Smooth muscle cell (in vitro differentiated cells): ENCODE data around the gene GBX1. TPM values are rescaled to one million over a fixed set of nuclear protein-coding genes. Genes with fewer than 3 reads are reported as not detected.

Experiments
- DNase-seq: peaks from one replicate; lab custom pipeline; 2025; ENCODE audit not compliant: unreplicated experiment; lab: John Stamatoyannopoulos, UW
- H2AFZ ChIP-seq: fragments of 200-600 bp; sonication (generic); 2 replicates; pipeline ENCODE4 v1.6.0; 2016; ENCODE audit warnings: antibody characterized with exemption, low read depth, mild to moderate bottlenecking
- H3F3A ChIP-seq: fragments of 200-600 bp; sonication (generic); 2 replicates; pipeline ENCODE4 v1.6.0; 2017; ENCODE audit warnings: antibody characterized with exemption, low read depth
- H3K27ac ChIP-seq: fragments of 200-600 bp; sonication (generic); 2 replicates; pipeline ENCODE4 v1.5.1; 2016; ENCODE audit warnings: low read depth, mild to moderate bottlenecking
- H3K27me3 ChIP-seq: fragments of 200-600 bp; sonication (generic); 2 replicates; pipeline ENCODE4 v1.6.1; 2016; ENCODE audit warnings: low read depth, mild to moderate bottlenecking
- H3K36me3 ChIP-seq: fragments of 200-600 bp; sonication (generic); 2 replicates; pipeline ENCODE4 v1.5.1; 2016; ENCODE audit warnings: low read depth
- H3K4me1 ChIP-seq: fragments of 200-600 bp; sonication (generic); 2 replicates; pipeline ENCODE4 v1.5.1; 2016; ENCODE audit warnings: low read depth
- H3K4me2 ChIP-seq: fragments of 200-600 bp; sonication (generic); 2 replicates; pipeline ENCODE4 v1.6.0; 2016; ENCODE audit warnings: mild to moderate bottlenecking
- H3K4me3 ChIP-seq: fragments of 200-600 bp; sonication (generic); 2 replicates; pipeline ENCODE4 v1.5.1; 2016; ENCODE audit warnings: mild to moderate bottlenecking
- H3K79me2 ChIP-seq: fragments of 200-600 bp; sonication (generic); 2 replicates; pipeline ENCODE4 v1.6.0; 2016; ENCODE audit warnings: low read depth, mild to moderate bottlenecking
- H3K9ac ChIP-seq: fragments of 200-600 bp; sonication (generic); 2 replicates; pipeline ENCODE4 v1.6.0; 2016; ENCODE audit warnings: low read depth
- H3K9me3 ChIP-seq: fragments of 200-600 bp; sonication (generic); replicated peaks from 2 replicates; pipeline ENCODE4 v1.5.1; 2016; ENCODE audit warnings: low read depth
- H4K20me1 ChIP-seq: fragments of 200-600 bp; sonication (generic); 2 replicates; pipeline ENCODE4 v1.6.0; 2016; ENCODE audit warnings: low read depth
- CTCF ChIP-seq: fragments of 200-600 bp; sonication (generic); IDR thresholded peaks from 2 replicates; pipeline ENCODE4 v1.5.1; 2017; ENCODE audit warnings: borderline replicate concordance, mild to moderate bottlenecking, antibody characterized with exemption; ENCODE audit not compliant: insufficient read depth, poor library complexity, severe bottlenecking
- WGBS: methylation state at CpG from one replicate; pipeline ENCODE4 v1.1.7; 2016; ENCODE audit warnings: low lambda C conversion rate; 5-methylcytosine and 5-hydroxymethylcytosine counted together
- polyA plus RNA-seq: library from polyadenylated mRNA; unstranded; fragments of >200 nt; fragmentation: Nextera tagmentation; extraction: Ambion mirVana; gene quantifications from 2 replicates; pipeline ENCODE4 v1.2.1, GENCODE V29; 2016
- total RNA-seq: library from RNA; depleted of rRNA; stranded (reverse); fragments of >200 nt; gene quantifications from 2 replicates; pipeline ENCODE4 v1.2.3, GENCODE V29; 2014

The GBX1 gene
- total and polyA plus RNA-seq, 2 experiments from 2014 or later = not detected

GRCh38 chr7:151123158-151123821 is 44.2 kb downstream of the GBX1 start:
- Histone ChIP-seq H3K4me2 (no peak overlapping the region), H3K9me3 (no peaks in the 10 kb centered on the region), H3K4me3 (no peak overlapping the region), H3K27me3 (no peaks in the 10 kb centered on the region), H4K20me1 (peaks cover 89% of the 10 kb centered on the region), H3K27ac (no peak overlapping the region), H3K4me1 (no peaks in the 10 kb centered on the region), H2AFZ (no peak overlapping the region), H3F3A (peaks cover 3% of the 10 kb centered on the region), H3K9ac (no peak overlapping the region), H3K36me3 (no peaks in the 10 kb centered on the region), H3K79me2 (no peaks in the 10 kb centered on the region)
- no peak for TF ChIP-seq CTCF
- DNase-seq = no peak
- 96% methylated on average over 46 of the region's 50 CpGs for WGBS

GRCh38 chr7:151122796-151123157 is 44.7 kb downstream of the GBX1 start:
- no peak for TF ChIP-seq CTCF
- no peaks in the 10 kb centered on the region for H3K27me3 ChIP-seq
- H2AFZ ChIP-seq = no peak overlapping the region
- no peak overlapping the region for H3K27ac ChIP-seq
- no peak overlapping the region for H3K9ac ChIP-seq
- no peak for DNase-seq
- no peak overlapping the region for H3K4me2 ChIP-seq
- peaks cover 3% of the 10 kb centered on the region for H3F3A ChIP-seq
- no peaks in the 10 kb centered on the region for H3K4me1 ChIP-seq
- no peaks in the 10 kb centered on the region for H3K36me3 ChIP-seq
- no peaks in the 10 kb centered on the region for H3K9me3 ChIP-seq
- H4K20me1 ChIP-seq = peaks cover 89% of the 10 kb centered on the region
- H3K4me3 ChIP-seq = no peak overlapping the region
- no peaks in the 10 kb centered on the region for H3K79me2 ChIP-seq
- 92% methylated on average over 28 of the region's 29 CpGs for WGBS

- H3K27ac ChIP-seq = no peak overlapping the region
- H2AFZ ChIP-seq = no peak overlapping the region
- no peaks in the 10 kb centered on the region for H3K27me3 ChIP-seq
- H4K20me1 ChIP-seq = peaks cover 89% of the 10 kb centered on the region
- no peak for TF ChIP-seq CTCF
- H3K4me2 ChIP-seq = no peak overlapping the region
- H3K4me3 ChIP-seq = no peak overlapping the region
- no peak overlapping the region for H3K9ac ChIP-seq
- no peaks in the 10 kb centered on the region for H3K4me1 ChIP-seq
- H3K9me3 ChIP-seq = no peaks in the 10 kb centered on the region
- no peak for DNase-seq
- WGBS = 96% methylated on average over 23 of the region's 24 CpGs
- H3K79me2 ChIP-seq = peaks cover 2% of the 10 kb centered on the region
- H3F3A ChIP-seq = peaks cover 3% of the 10 kb centered on the region
- no peaks in the 10 kb centered on the region for H3K36me3 ChIP-seq
Measured at GRCh38 chr7:151122276-151122675, 45.2 kb downstream of the GBX1 start.

- TF ChIP-seq CTCF = no peak
- Histone ChIP-seq H2AFZ (no peak overlapping the region), H3K9me3 (no peaks in the 10 kb centered on the region), H3K36me3 (no peaks in the 10 kb centered on the region), H3F3A (peaks cover 3% of the 10 kb centered on the region), H3K27ac (no peak overlapping the region), H3K9ac (no peak overlapping the region), H4K20me1 (peaks cover 89% of the 10 kb centered on the region), H3K4me2 (no peak overlapping the region), H3K27me3 (no peaks in the 10 kb centered on the region), H3K79me2 (peaks cover 9% of the 10 kb centered on the region), H3K4me1 (no peaks in the 10 kb centered on the region), H3K4me3 (no peak overlapping the region)
- 92% methylated on average over 27 of the region's 30 CpGs for WGBS
- no peak for DNase-seq
Measured at GRCh38 chr7:151121380-151122170, 45.9 kb downstream of the GBX1 start.
